WERI-Rb-1 (cell line): ENCODE data around the gene TMEM61.

Experiments used
- DNase-seq: peaks from one replicate; pipeline ENCODE4 v3.0.0-alpha.2; 2020
- H3K27ac ChIP-seq: fragments of 250-450 bp; sonication (Bioruptor Pico); 2 replicates; pipeline ENCODE4 v1.5.1; 2020; ENCODE audit warnings: mild to moderate bottlenecking, moderate library complexity
- H3K27me3 ChIP-seq: fragments of 250-450 bp; sonication (Bioruptor Pico); 2 replicates; pipeline ENCODE4 v1.5.1; 2021; ENCODE audit warnings: mild to moderate bottlenecking, low read depth, moderate library complexity; ENCODE audit not compliant: insufficient read depth, severe bottlenecking
- H3K36me3 ChIP-seq: fragments of 250-450 bp; sonication (Bioruptor Pico); 2 replicates; pipeline ENCODE4 v1.5.1; 2020; ENCODE audit warnings: mild to moderate bottlenecking, moderate library complexity
- H3K4me3 ChIP-seq: 2 replicates; pipeline ENCODE4 v1.5.1; 2011; ENCODE audit warnings: low read depth, mild to moderate bottlenecking, control low read depth, low read length
- H3K9me3 ChIP-seq: fragments of 250-450 bp; sonication (Bioruptor Pico); 2 replicates; pipeline ENCODE4 v1.5.1; 2021; ENCODE audit warnings: mild to moderate bottlenecking, moderate library complexity; ENCODE audit not compliant: severe bottlenecking
- CTCF ChIP-seq: IDR thresholded peaks from 2 replicates; pipeline ENCODE4 v1.5.1; 2011; ENCODE audit warnings: low read depth, mild to moderate bottlenecking, control low read depth, inconsistent platforms, low read length

The TMEM61 gene

GRCh38 chr1:54985556-54985955 lies 5.1 kb downstream of the TMEM61 start:
- Histone ChIP-seq H3K4me3 (no peak overlapping the region), H3K9me3 (no peaks in the 10 kb centered on the region), H3K36me3 (no peaks in the 10 kb centered on the region), H3K27ac (no peak overlapping the region), H3K27me3 (no peaks in the 10 kb centered on the region)
- no peak for TF ChIP-seq CTCF
- no peak for DNase-seq

DNA sequence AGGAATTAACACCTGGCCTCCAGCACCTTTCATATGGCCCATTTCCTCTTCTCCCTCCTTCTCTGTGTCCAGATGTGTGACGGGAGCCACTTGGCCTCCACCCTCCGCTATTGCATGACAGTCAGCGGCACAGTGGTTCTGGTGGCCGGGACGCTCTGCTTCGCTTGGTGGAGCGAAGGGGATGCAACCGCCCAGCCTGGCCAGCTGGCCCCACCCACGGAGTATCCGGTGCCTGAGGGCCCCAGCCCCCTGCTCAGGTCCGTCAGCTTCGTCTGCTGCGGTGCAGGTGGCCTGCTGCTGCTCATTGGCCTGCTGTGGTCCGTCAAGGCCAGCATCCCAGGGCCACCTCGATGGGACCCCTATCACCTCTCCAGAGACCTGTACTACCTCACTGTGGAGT lies 5.6 kb downstream of the TMEM61 start:
- no peak for TF ChIP-seq CTCF
- no peaks in the 10 kb centered on the region for H3K27me3 ChIP-seq
- H3K36me3 ChIP-seq: no peaks in the 10 kb centered on the region
- no peak for DNase-seq
- H3K4me3 ChIP-seq: no peak overlapping the region
- H3K9me3 ChIP-seq: no peaks in the 10 kb centered on the region
- no peak overlapping the region for H3K27ac ChIP-seq

DNA sequence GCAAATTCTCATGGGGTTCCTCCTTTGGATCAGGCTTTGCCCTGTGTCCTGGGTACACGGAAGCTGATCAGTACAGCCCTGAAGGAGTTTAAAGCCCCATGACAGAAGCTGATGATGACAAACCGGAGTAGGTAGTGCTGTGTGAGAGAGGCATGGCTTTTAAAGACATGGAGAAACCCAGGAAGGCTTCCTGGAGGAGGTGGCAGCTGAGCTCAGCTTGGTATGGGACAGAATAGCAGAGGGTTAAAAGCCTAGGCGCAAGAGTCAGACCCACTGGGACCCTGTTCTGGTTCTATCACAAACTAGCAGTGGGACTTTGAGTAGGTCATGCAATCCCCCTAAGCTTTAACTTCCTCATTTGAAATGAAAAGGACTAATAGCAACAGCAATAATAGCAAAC lies 6.1 kb downstream of the TMEM61 start:
- Histone ChIP-seq H3K27ac (no peak overlapping the region), H3K4me3 (no peak overlapping the region), H3K27me3 (no peaks in the 10 kb centered on the region), H3K9me3 (no peaks in the 10 kb centered on the region), H3K36me3 (no peaks in the 10 kb centered on the region)
- TF ChIP-seq CTCF: no peak
- no peak for DNase-seq

DNA sequence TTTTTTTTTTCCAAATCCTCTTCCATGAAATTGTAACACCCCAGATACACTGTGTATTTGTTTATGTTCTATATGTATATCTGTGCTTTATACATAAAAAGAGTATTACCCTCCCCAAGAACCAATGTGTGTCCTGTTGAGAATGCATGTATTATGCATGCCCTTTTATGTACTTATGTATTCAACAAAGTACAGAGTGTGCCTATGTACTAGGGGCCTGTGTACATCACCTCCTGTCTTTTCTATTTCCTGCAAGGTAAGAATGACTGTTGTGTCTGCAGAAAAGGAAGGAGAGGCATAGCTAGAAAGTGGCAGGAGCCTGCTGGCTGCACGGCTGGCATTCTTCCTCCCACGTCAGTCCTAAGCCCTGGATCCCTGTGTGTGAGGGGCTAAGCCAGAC lies 7.0 kb downstream of the TMEM61 start:
- H3K4me3 ChIP-seq: no peak overlapping the region
- no peaks in the 10 kb centered on the region for H3K9me3 ChIP-seq
- no peaks in the 10 kb centered on the region for H3K36me3 ChIP-seq
- DNase-seq: no peak
- H3K27me3 ChIP-seq: no peaks in the 10 kb centered on the region
- TF ChIP-seq CTCF: no peak
- no peak overlapping the region for H3K27ac ChIP-seq

DNA sequence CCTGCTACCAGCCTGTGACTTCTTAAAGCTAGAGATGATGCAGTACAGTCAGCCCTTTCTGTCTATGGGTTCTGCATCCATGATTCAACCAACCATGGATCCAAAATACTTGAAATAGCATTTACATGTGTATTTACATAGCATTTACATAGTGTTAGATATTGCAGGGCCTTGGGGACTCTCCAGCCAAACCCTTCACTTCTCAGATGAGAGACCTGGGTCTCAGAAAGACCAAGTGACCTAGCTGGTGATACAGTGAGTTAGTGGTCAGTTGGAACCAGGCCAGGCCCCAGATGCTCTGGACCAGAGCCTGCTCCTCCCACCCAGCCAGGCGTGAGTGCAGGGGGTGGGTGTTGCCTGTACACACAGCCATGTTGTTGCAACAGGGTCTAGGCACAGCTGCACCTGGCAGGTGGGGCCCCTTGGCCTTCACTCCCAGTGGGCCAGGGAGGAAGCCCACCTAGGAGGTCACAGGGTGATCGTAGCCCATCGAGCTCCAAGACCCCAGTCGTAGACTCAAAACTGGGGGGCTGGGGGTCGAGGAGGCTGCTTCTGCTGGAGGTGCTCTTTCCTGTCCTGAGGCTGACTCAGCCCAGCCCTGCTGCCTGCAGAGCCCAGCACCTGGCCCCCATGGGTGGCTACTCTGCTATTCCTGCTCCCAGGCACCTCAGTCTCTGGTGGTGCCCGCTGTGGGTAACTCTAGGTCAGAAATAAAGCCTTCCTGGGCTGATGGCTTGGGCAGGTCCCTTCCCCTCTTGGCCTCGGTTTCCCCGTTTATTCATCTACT lies 7.7 kb downstream of the TMEM61 start:
- Histone ChIP-seq H3K27ac (no peak overlapping the region), H3K27me3 (no peaks in the 10 kb centered on the region), H3K36me3 (no peaks in the 10 kb centered on the region), H3K4me3 (no peak overlapping the region), H3K9me3 (no peaks in the 10 kb centered on the region)
- no peak for DNase-seq
- TF ChIP-seq CTCF: no peak

DNA sequence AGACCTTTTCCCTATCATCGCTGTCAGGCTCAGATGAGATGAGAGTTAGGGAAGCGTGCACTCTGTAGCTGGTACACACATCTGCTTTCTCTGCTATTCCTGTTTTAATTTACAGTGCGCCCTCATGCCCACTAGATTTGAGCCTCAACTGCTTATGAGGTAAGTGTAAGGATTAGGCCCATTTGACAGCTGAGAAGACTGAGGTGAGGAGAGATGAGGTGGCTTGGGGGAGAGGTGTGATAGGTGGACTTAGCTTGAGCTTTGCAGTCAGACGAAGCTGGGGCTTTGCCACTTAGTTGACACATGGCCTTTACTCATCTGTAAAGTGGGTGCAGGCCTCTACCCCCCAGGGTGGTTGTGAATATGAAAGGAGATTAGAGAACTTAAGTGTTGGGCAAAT lies 8.5 kb downstream of the TMEM61 start:
- DNase-seq: no peak
- Histone ChIP-seq H3K27ac (no peak overlapping the region), H3K9me3 (no peaks in the 10 kb centered on the region), H3K27me3 (no peaks in the 10 kb centered on the region), H3K4me3 (no peak overlapping the region), H3K36me3 (no peaks in the 10 kb centered on the region)
- no peak for TF ChIP-seq CTCF
